Measurements from ENCODE around the gene CELSR2. TPM values are rescaled to one million over a fixed set of nuclear protein-coding genes. Genes with fewer than 3 reads are reported as not detected.

Gene CELSR2
- total RNA-seq, 3 donors from 2014 or later (not counting 1 experiment from before 2014, with no cell fraction given) = 7.1 to 9.7 (median 7.4) TPM

GRCh38 chr1:109294481-109294880 is 45.1 kb downstream of the CELSR2 start:
- ATAC-seq (no peak), DNase-seq (no peak)
- Mint-ChIP-seq H3K9me3 (no peaks in the 10 kb centered on the region), H3K36me3 (no peaks in the 10 kb centered on the region), H3K27me3 (ENCODE audit: low read depth in 2 of 2) (peaks cover 4 to 33% of the 10 kb centered on the region in 2 donors), H3K27ac (no peak overlapping the region), H3K4me1 (no peaks in the 10 kb centered on the region), H3K4me3 (no peak overlapping the region)
- Histone ChIP-seq H3K27me3 (ENCODE audit: control insufficient read depth, insufficient read depth, low read length) (no peaks in the 10 kb centered on the region), H3K4me3 (ENCODE audit: low read length) (no peak overlapping the region), H3K27ac (ENCODE audit: low read length) (no peak overlapping the region), H3K36me3 (ENCODE audit: control insufficient read depth, insufficient read depth, low read length) (no peaks in the 10 kb centered on the region), H3K9me3 (ENCODE audit: control insufficient read depth, insufficient read depth, low read length) (no peaks in the 10 kb centered on the region), H3K4me1 (ENCODE audit: control insufficient read depth, insufficient read depth, low read length) (no peaks in the 10 kb centered on the region)
- intact Hi-C loops (cut with micrococcal nuclease) = no loop called here
- TF ChIP-seq, protein P1, sequence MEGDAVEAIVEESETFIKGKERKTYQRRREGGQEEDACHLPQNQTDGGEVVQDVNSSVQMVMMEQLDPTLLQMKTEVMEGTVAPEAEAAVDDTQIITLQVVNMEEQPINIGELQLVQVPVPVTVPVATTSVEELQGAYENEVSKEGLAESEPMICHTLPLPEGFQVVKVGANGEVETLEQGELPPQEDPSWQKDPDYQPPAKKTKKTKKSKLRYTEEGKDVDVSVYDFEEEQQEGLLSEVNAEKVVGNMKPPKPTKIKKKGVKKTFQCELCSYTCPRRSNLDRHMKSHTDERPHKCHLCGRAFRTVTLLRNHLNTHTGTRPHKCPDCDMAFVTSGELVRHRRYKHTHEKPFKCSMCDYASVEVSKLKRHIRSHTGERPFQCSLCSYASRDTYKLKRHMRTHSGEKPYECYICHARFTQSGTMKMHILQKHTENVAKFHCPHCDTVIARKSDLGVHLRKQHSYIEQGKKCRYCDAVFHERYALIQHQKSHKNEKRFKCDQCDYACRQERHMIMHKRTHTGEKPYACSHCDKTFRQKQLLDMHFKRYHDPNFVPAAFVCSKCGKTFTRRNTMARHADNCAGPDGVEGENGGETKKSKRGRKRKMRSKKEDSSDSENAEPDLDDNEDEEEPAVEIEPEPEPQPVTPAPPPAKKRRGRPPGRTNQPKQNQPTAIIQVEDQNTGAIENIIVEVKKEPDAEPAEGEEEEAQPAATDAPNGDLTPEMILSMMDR (IDR thresholded peaks at IDR 0.05) = no peak
- WGBS (ENCODE audit: insufficient coverage) = 4% methylated on average over 3 of the region's 4 CpGs

- no peaks in the 10 kb centered on the region for H3K27me3 ChIP-seq (ENCODE audit: control insufficient read depth, insufficient read depth, low read length)
- TF ChIP-seq, protein P1 (IDR thresholded peaks at IDR 0.05) = no peak
- no peak for DNase-seq
- no peaks in the 10 kb centered on the region for H3K9me3 ChIP-seq (ENCODE audit: control insufficient read depth, insufficient read depth, low read length)
- no peaks in the 10 kb centered on the region for H3K36me3 ChIP-seq (ENCODE audit: control insufficient read depth, insufficient read depth, low read length)
- no peak overlapping the region for H3K4me3 ChIP-seq (ENCODE audit: low read length)
- Mint-ChIP-seq H3K4me1 (no peaks in the 10 kb centered on the region), H3K27ac (no peak overlapping the region), H3K4me3 (no peak overlapping the region), H3K27me3 (ENCODE audit: low read depth in 2 of 2) (peaks cover 11 to 34% of the 10 kb centered on the region in 2 donors), H3K36me3 (no peaks in the 10 kb centered on the region), H3K9me3 (no peaks in the 10 kb centered on the region)
- H3K4me1 ChIP-seq (ENCODE audit: control insufficient read depth, insufficient read depth, low read length) = no peaks in the 10 kb centered on the region
- no peak overlapping the region for H3K27ac ChIP-seq (ENCODE audit: low read length)
- intact Hi-C loops (cut with micrococcal nuclease) = no loop called here
- WGBS (ENCODE audit: insufficient coverage) = 77% methylated on average over 12 of the region's 12 CpGs
- no peak for ATAC-seq
Observed at GRCh38 chr1:109295712-109296415, 46.5 kb downstream of the CELSR2 start.

GRCh38 chr1:109296782-109297181 is 47.4 kb downstream of the CELSR2 start:
- TF ChIP-seq, protein P1 (IDR thresholded peaks at IDR 0.05) = no peak
- 91% methylated on average over 16 of the region's 16 CpGs for WGBS (ENCODE audit: insufficient coverage)
- H3K4me3 Mint-ChIP-seq = no peak overlapping the region

More at GRCh38 chr1:109296782-109297181, 47.4 kb downstream of the CELSR2 start:
- Mint-ChIP-seq H3K9me3 (no peaks in the 10 kb centered on the region), H3K36me3 (no peaks in the 10 kb centered on the region), H3K27me3 (ENCODE audit: low read depth in 2 of 2) (peaks cover 11 to 34% of the 10 kb centered on the region in 2 donors), H3K4me1 (no peaks in the 10 kb centered on the region), H3K27ac (no peak overlapping the region)
- H3K9me3 ChIP-seq (ENCODE audit: control insufficient read depth, insufficient read depth, low read length) = no peaks in the 10 kb centered on the region
- ATAC-seq (no peak), DNase-seq (no peak)
- no peaks in the 10 kb centered on the region for H3K27me3 ChIP-seq (ENCODE audit: control insufficient read depth, insufficient read depth, low read length)
- H3K4me3 ChIP-seq (ENCODE audit: low read length) = no peak overlapping the region
- no peaks in the 10 kb centered on the region for H3K4me1 ChIP-seq (ENCODE audit: control insufficient read depth, insufficient read depth, low read length)
- no peak overlapping the region for H3K27ac ChIP-seq (ENCODE audit: low read length)
- no peaks in the 10 kb centered on the region for H3K36me3 ChIP-seq (ENCODE audit: control insufficient read depth, insufficient read depth, low read length)
- intact Hi-C loops (cut with micrococcal nuclease) = no loop called here

Measured in natural killer cell (primary cell).